Smooth muscle cell (in vitro differentiated cells): ENCODE measurements around the gene SP1. TPM values are rescaled to one million over a fixed set of nuclear protein-coding genes. Genes with fewer than 3 reads are reported as not detected.

Source experiments
- DNase-seq: peaks from one replicate; lab custom pipeline; 2025; ENCODE audit not compliant: unreplicated experiment; lab: John Stamatoyannopoulos, UW
- H2AFZ ChIP-seq: fragments of 200-600 bp; sonication (generic); 2 replicates; pipeline ENCODE4 v1.6.0; 2016; ENCODE audit warnings: antibody characterized with exemption, low read depth, mild to moderate bottlenecking
- H3F3A ChIP-seq: fragments of 200-600 bp; sonication (generic); 2 replicates; pipeline ENCODE4 v1.6.0; 2017; ENCODE audit warnings: antibody characterized with exemption, low read depth
- H3K27ac ChIP-seq: fragments of 200-600 bp; sonication (generic); 2 replicates; pipeline ENCODE4 v1.5.1; 2016; ENCODE audit warnings: low read depth, mild to moderate bottlenecking
- H3K27me3 ChIP-seq: fragments of 200-600 bp; sonication (generic); 2 replicates; pipeline ENCODE4 v1.6.1; 2016; ENCODE audit warnings: low read depth, mild to moderate bottlenecking
- H3K36me3 ChIP-seq: fragments of 200-600 bp; sonication (generic); 2 replicates; pipeline ENCODE4 v1.5.1; 2016; ENCODE audit warnings: low read depth
- H3K4me1 ChIP-seq: fragments of 200-600 bp; sonication (generic); 2 replicates; pipeline ENCODE4 v1.5.1; 2016; ENCODE audit warnings: low read depth
- H3K4me2 ChIP-seq: fragments of 200-600 bp; sonication (generic); 2 replicates; pipeline ENCODE4 v1.6.0; 2016; ENCODE audit warnings: mild to moderate bottlenecking
- H3K4me3 ChIP-seq: fragments of 200-600 bp; sonication (generic); 2 replicates; pipeline ENCODE4 v1.5.1; 2016; ENCODE audit warnings: mild to moderate bottlenecking
- H3K79me2 ChIP-seq: fragments of 200-600 bp; sonication (generic); 2 replicates; pipeline ENCODE4 v1.6.0; 2016; ENCODE audit warnings: low read depth, mild to moderate bottlenecking
- H3K9ac ChIP-seq: fragments of 200-600 bp; sonication (generic); 2 replicates; pipeline ENCODE4 v1.6.0; 2016; ENCODE audit warnings: low read depth
- H3K9me3 ChIP-seq: fragments of 200-600 bp; sonication (generic); replicated peaks from 2 replicates; pipeline ENCODE4 v1.5.1; 2016; ENCODE audit warnings: low read depth
- H4K20me1 ChIP-seq: fragments of 200-600 bp; sonication (generic); 2 replicates; pipeline ENCODE4 v1.6.0; 2016; ENCODE audit warnings: low read depth
- WGBS: methylation state at CpG from one replicate; pipeline ENCODE4 v1.1.7; 2016; ENCODE audit warnings: low lambda C conversion rate; 5-methylcytosine and 5-hydroxymethylcytosine counted together
- polyA plus RNA-seq: library from polyadenylated mRNA; unstranded; fragments of >200 nt; fragmentation: Nextera tagmentation; extraction: Ambion mirVana; gene quantifications from 2 replicates; pipeline ENCODE4 v1.2.1, GENCODE V29; 2016
- total RNA-seq: library from RNA; depleted of rRNA; stranded (reverse); fragments of >200 nt; gene quantifications from 2 replicates; pipeline ENCODE4 v1.2.3, GENCODE V29; 2014
- TF ChIP-seq, protein P1 (sequence below): fragments of 200-600 bp; sonication (generic); IDR thresholded peaks from 2 replicates; pipeline ENCODE4 v1.5.1; 2017; ENCODE audit warnings: borderline replicate concordance, mild to moderate bottlenecking, antibody characterized with exemption; ENCODE audit not compliant: insufficient read depth, poor library complexity, severe bottlenecking

SP1 gene
- total and polyA plus RNA-seq, 2 experiments from 2014 or later, result 10.1 to 51.5 TPM

DNA sequence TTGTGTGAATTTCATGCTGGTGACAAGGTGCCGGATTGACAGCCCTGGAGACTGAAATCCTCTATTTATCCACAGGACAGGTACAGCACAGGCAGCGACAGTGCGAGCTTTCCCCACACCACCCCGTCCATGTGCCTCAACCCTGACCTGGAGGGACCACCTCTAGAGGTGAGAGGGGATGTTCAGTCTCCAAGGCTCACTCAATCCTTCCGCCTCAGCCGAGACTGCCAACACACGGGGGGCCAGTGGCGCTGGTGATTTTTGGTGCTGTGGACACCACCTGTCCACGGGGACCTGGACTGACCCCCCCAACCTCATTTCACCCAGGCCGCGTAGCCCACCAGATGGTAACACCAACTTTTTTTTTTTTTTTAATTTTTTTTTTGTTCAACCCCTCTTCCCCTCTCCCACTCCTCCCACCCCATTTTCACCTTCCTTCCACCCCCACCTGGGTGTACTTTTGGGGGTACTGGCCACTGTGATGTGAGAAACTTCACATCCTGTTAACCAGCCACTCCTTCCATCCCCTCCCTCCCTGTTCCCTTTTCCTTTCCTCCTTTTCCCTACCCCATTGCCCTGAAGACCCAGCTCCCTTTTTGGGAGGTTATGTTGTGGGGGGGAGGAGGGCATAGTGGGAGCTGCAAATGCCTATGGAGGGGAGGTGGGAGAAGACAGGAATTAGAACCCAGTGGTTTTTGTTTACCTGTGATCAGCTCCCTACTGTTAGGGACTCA is 84.9 kb downstream of the SP1 start:
- Histone ChIP-seq H4K20me1 (peaks cover 100% of the 10 kb centered on the region), H3K4me2 (no peak overlapping the region), H3K9me3 (no peaks in the 10 kb centered on the region), H2AFZ (no peak overlapping the region), H3K4me1 (peaks cover 32% of the 10 kb centered on the region), H3K27me3 (no peaks in the 10 kb centered on the region), H3K27ac (peak overlapping the region; percentile 13), H3K9ac (no peak overlapping the region), H3K4me3 (no peak overlapping the region), H3K79me2 (peaks cover 99% of the 10 kb centered on the region), H3K36me3 (peaks cover 79% of the 10 kb centered on the region), H3F3A (peaks cover 50% of the 10 kb centered on the region)
- TF ChIP-seq, protein P1, sequence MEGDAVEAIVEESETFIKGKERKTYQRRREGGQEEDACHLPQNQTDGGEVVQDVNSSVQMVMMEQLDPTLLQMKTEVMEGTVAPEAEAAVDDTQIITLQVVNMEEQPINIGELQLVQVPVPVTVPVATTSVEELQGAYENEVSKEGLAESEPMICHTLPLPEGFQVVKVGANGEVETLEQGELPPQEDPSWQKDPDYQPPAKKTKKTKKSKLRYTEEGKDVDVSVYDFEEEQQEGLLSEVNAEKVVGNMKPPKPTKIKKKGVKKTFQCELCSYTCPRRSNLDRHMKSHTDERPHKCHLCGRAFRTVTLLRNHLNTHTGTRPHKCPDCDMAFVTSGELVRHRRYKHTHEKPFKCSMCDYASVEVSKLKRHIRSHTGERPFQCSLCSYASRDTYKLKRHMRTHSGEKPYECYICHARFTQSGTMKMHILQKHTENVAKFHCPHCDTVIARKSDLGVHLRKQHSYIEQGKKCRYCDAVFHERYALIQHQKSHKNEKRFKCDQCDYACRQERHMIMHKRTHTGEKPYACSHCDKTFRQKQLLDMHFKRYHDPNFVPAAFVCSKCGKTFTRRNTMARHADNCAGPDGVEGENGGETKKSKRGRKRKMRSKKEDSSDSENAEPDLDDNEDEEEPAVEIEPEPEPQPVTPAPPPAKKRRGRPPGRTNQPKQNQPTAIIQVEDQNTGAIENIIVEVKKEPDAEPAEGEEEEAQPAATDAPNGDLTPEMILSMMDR, result no peak
- WGBS, result 98% methylated on average over 11 of the region's 11 CpGs
- DNase-seq, result no peak

DNA sequence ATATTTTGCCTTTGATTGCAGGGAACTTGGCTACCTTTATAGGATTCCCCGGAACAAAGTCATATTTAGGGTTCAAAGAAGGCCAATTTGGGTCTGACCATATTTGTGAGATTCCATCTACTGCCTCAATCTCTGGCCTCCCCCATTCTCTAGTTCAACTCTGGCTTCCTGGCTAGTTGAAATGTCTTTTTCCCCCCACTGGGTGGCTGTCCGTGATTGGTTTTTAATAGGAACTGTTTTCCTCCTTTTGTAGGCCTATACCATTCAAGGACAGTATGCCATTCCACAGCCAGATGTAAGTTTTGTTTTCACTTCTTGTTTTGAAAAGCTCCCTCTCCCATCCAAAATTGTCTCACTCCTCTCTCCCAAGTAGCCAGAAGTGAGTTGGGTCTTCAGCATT is 85.7 kb downstream of the SP1 start:
- H3K9me3 ChIP-seq, result no peaks in the 10 kb centered on the region
- no peak overlapping the region for H3K9ac ChIP-seq
- peaks cover 98% of the 10 kb centered on the region for H3K79me2 ChIP-seq
- H3F3A ChIP-seq, result peaks cover 49% of the 10 kb centered on the region
- H3K36me3 ChIP-seq, result peaks cover 75% of the 10 kb centered on the region
- no peak overlapping the region for H3K27ac ChIP-seq
- no peaks in the 10 kb centered on the region for H3K27me3 ChIP-seq
- no peak for DNase-seq
- TF ChIP-seq, protein P1, result no peak
- H3K4me2 ChIP-seq, result no peak overlapping the region
- WGBS, result 87% methylated on average over 2 of the region's 2 CpGs
- H3K4me3 ChIP-seq, result no peak overlapping the region
- peaks cover 29% of the 10 kb centered on the region for H3K4me1 ChIP-seq
- no peak overlapping the region for H2AFZ ChIP-seq
- H4K20me1 ChIP-seq, result peaks cover 100% of the 10 kb centered on the region

Other genes starting within 250 kb of the SP1 start
- gene ZNF740, start 199.5 kb upstream of the SP1 start, total RNA-seq, result 5.2 and 7.6 TPM in 2 replicates
- gene ZNF740, start 199.5 kb upstream of the SP1 start, polyA plus RNA-seq, result 1.0 and 3.1 TPM in 2 replicates
- 9.0 and 10.6 TPM in 2 replicates for gene CSAD, start 199.3 kb upstream of the SP1 start, total RNA-seq
- gene CSAD, start 199.3 kb upstream of the SP1 start, polyA plus RNA-seq, result 4.8 and 11.8 TPM in 2 replicates
- 5.8 TPM in 1 of 2 replicates, not detected in the other for gene ITGB7, start 172.9 kb upstream of the SP1 start, total RNA-seq
- gene ITGB7, start 172.9 kb upstream of the SP1 start, polyA plus RNA-seq, result 1.5 TPM in 1 of 2 replicates, not detected in the other
- gene RARG, start 148.0 kb upstream of the SP1 start, total RNA-seq, result 19.9 and 21.8 TPM in 2 replicates
- gene RARG, start 148.0 kb upstream of the SP1 start, polyA plus RNA-seq, result 31.3 and 32.9 TPM in 2 replicates
- gene ESPL1, start 111.9 kb upstream of the SP1 start, total RNA-seq, result 3.1 and 4.7 TPM in 2 replicates
- gene ESPL1, start 111.9 kb upstream of the SP1 start, polyA plus RNA-seq, result 2.0 and 3.5 TPM in 2 replicates
- gene PFDN5, start 84.6 kb upstream of the SP1 start, total RNA-seq, result 416 and 464 TPM in 2 replicates
- gene PFDN5, start 84.6 kb upstream of the SP1 start, polyA plus RNA-seq, result 523 and 540 TPM in 2 replicates
- gene MYG1, start 80.5 kb upstream of the SP1 start, total RNA-seq, result 30.8 and 39.1 TPM in 2 replicates
- gene MYG1, start 80.5 kb upstream of the SP1 start, polyA plus RNA-seq, result 56.9 and 60.9 TPM in 2 replicates
- 56.8 and 57.3 TPM in 2 replicates for gene AAAS, start 58.6 kb upstream of the SP1 start, total RNA-seq
- gene AAAS, start 58.6 kb upstream of the SP1 start, polyA plus RNA-seq, result 58.3 and 65.7 TPM in 2 replicates
- gene SP7, start 43.8 kb upstream of the SP1 start, total RNA-seq, result 0.04 and 0.40 TPM in 2 replicates
- 0.38 TPM in 1 of 2 replicates, not detected in the other for gene SP7, start 43.8 kb upstream of the SP1 start, polyA plus RNA-seq
- gene AMHR2, start 43.7 kb downstream of the SP1 start, total RNA-seq, result not detected in 2 replicates
- 0.49 TPM in 1 of 2 replicates, not detected in the other for gene AMHR2, start 43.7 kb downstream of the SP1 start, polyA plus RNA-seq
- 45.7 and 65.3 TPM in 2 replicates for gene PRR13, start 61.6 kb downstream of the SP1 start, total RNA-seq
- 176 and 181 TPM in 2 replicates for gene PRR13, start 61.6 kb downstream of the SP1 start, polyA plus RNA-seq
- 229 and 306 TPM in 2 replicates for gene PCBP2, start 71.9 kb downstream of the SP1 start, total RNA-seq
- gene PCBP2, start 71.9 kb downstream of the SP1 start, polyA plus RNA-seq, result 90.8 and 128 TPM in 2 replicates
- gene MAP3K12, start 119.3 kb downstream of the SP1 start, total RNA-seq, result 11.9 and 34.6 TPM in 2 replicates
- 15.1 and 25.3 TPM in 2 replicates for gene MAP3K12, start 119.3 kb downstream of the SP1 start, polyA plus RNA-seq
- gene TARBP2, start 121.1 kb downstream of the SP1 start, total RNA-seq, result 21.3 and 31.8 TPM in 2 replicates
- 47.5 and 60.3 TPM in 2 replicates for gene TARBP2, start 121.1 kb downstream of the SP1 start, polyA plus RNA-seq
- gene NPFF, start 127.3 kb downstream of the SP1 start, total RNA-seq, result not detected in 2 replicates
- gene NPFF, start 127.3 kb downstream of the SP1 start, polyA plus RNA-seq, result 0.38 and 2.6 TPM in 2 replicates
- gene ATF7, start 246.2 kb downstream of the SP1 start, total RNA-seq, result 19.9 and 28.5 TPM in 2 replicates
- gene ATF7, start 246.2 kb downstream of the SP1 start, polyA plus RNA-seq, result 15.2 and 19.0 TPM in 2 replicates